ENCODE data around the gene FCN1.

Gene FCN1

GRCh38 chr9:134938346-134939079 is 20.8 kb upstream of the FCN1 start:
- TF ChIP-seq SIN3A (IDR thresholded peaks at IDR 0.05; ENCODE audit: borderline replicate concordance, insufficient read depth, low read length) = no peak
- no peak for TF ChIP-seq REST (IDR thresholded peaks at IDR 0.05; ENCODE audit: insufficient read depth in 1 of 2, low read depth in 2 of 2, low read length in 2 of 2)
- TF ChIP-seq POLR2AphosphoS5 (IDR thresholded peaks at IDR 0.05; ENCODE audit: low read depth, low read length) = no peak
- TF ChIP-seq TAF1 (IDR thresholded peaks at IDR 0.05; ENCODE audit: borderline replicate concordance, insufficient read depth, low read length) = no peak
- TF ChIP-seq FOXP2 (optimal IDR thresholded peaks at IDR 0.05; ENCODE audit: borderline replicate concordance, extremely low read depth, extremely low read length, insufficient read depth) = no peak

GRCh38 chr9:134937566-134938345 is 20.0 kb upstream of the FCN1 start:
- no peak for TF ChIP-seq SIN3A (IDR thresholded peaks at IDR 0.05; ENCODE audit: borderline replicate concordance, insufficient read depth, low read length)
- TF ChIP-seq TAF1 (IDR thresholded peaks at IDR 0.05; ENCODE audit: borderline replicate concordance, insufficient read depth, low read length) = no peak
- TF ChIP-seq FOXP2 (optimal IDR thresholded peaks at IDR 0.05; ENCODE audit: borderline replicate concordance, extremely low read depth, extremely low read length, insufficient read depth) = no peak
- TF ChIP-seq POLR2AphosphoS5 (IDR thresholded peaks at IDR 0.05; ENCODE audit: low read depth, low read length) = no peak
- no peak for TF ChIP-seq REST (IDR thresholded peaks at IDR 0.05; ENCODE audit: insufficient read depth in 1 of 2, low read depth in 2 of 2, low read length in 2 of 2)

GRCh38 chr9:134937164-134937555 is 19.4 kb upstream of the FCN1 start:
- no peak for TF ChIP-seq SIN3A (IDR thresholded peaks at IDR 0.05; ENCODE audit: borderline replicate concordance, insufficient read depth, low read length)
- no peak for TF ChIP-seq REST (IDR thresholded peaks at IDR 0.05; ENCODE audit: insufficient read depth in 1 of 2, low read depth in 2 of 2, low read length in 2 of 2)
- no peak for TF ChIP-seq TAF1 (IDR thresholded peaks at IDR 0.05; ENCODE audit: borderline replicate concordance, insufficient read depth, low read length)
- no peak for TF ChIP-seq FOXP2 (optimal IDR thresholded peaks at IDR 0.05; ENCODE audit: borderline replicate concordance, extremely low read depth, extremely low read length, insufficient read depth)
- TF ChIP-seq POLR2AphosphoS5 (IDR thresholded peaks at IDR 0.05; ENCODE audit: low read depth, low read length) = no peak

- TF ChIP-seq POLR2AphosphoS5 (IDR thresholded peaks at IDR 0.05; ENCODE audit: low read depth, low read length) = no peak
- no peak for TF ChIP-seq SIN3A (IDR thresholded peaks at IDR 0.05; ENCODE audit: borderline replicate concordance, insufficient read depth, low read length)
These were observed 18.8 kb upstream of the FCN1 start for GRCh38 chr9:134936346-134937163.

GRCh38 chr9:134935701-134936345 is 18.1 kb upstream of the FCN1 start:
- TF ChIP-seq REST (IDR thresholded peaks at IDR 0.05; ENCODE audit: insufficient read depth in 1 of 2, low read depth in 2 of 2, low read length in 2 of 2) (no peak), SIN3A (IDR thresholded peaks at IDR 0.05; ENCODE audit: borderline replicate concordance, insufficient read depth, low read length) (no peak), FOXP2 (optimal IDR thresholded peaks at IDR 0.05; ENCODE audit: borderline replicate concordance, extremely low read depth, extremely low read length, insufficient read depth) (no peak), TAF1 (IDR thresholded peaks at IDR 0.05; ENCODE audit: borderline replicate concordance, insufficient read depth, low read length) (no peak), POLR2AphosphoS5 (IDR thresholded peaks at IDR 0.05; ENCODE audit: low read depth, low read length) (no peak)

Measured in PFSK-1 (cell line).